Lung (tissue), 16 donors: ENCODE data around the gene MTA3. TPM values are rescaled to one million over a fixed set of nuclear protein-coding genes. Genes with fewer than 3 reads are reported as not detected.

Experiments
- ATAC-seq: fragments of 200-7000 bp; cut with Tn5 transposase; one replicate; pipeline ENCODE4 v1.9.1; 2020; ENCODE audit warnings: moderate number of reproducible peaks; ENCODE audit not compliant: insufficient read depth, low FRiP score
- DNase-seq, 3 donors: peaks; one replicate each; pipeline ENCODE4 v3.0.0-alpha.2; 2013 to 2017
- H3K27ac ChIP-seq, 2 donors: one replicate each; pipeline ENCODE4 v1.5.1; 2013; ENCODE audit warnings: mild to moderate bottlenecking in 2 of 2, moderate library complexity in 2 of 2, control low read depth in 1 of 2, inconsistent platforms in 1 of 2, low read depth in 1 of 2, low read length in 1 of 2
- H3K27me3 ChIP-seq, 3 donors: one replicate each; pipeline ENCODE4 v1.5.1; 2013; ENCODE audit warnings: low read length in 2 of 3; ENCODE audit not compliant: control insufficient read depth in 3 of 3, insufficient read depth in 3 of 3
- H3K36me3 ChIP-seq, 4 donors: one replicate each; pipeline ENCODE4 v1.5.1; 2013; ENCODE audit warnings: low read length in 4 of 4, mild to moderate bottlenecking in 1 of 4, moderate library complexity in 1 of 4; ENCODE audit not compliant: control insufficient read depth in 4 of 4, insufficient read depth in 4 of 4
- H3K4me1 ChIP-seq, 5 donors: one replicate each; pipeline ENCODE4 v1.5.1; 2013; ENCODE audit warnings: low read length in 5 of 5, mild to moderate bottlenecking in 2 of 5, moderate library complexity in 1 of 5; ENCODE audit not compliant: control insufficient read depth in 5 of 5, insufficient read depth in 5 of 5
- H3K4me3 ChIP-seq: one replicate; pipeline ENCODE4 v1.5.1; 2013; ENCODE audit warnings: mild to moderate bottlenecking, control low read depth, moderate library complexity
- H3K9ac ChIP-seq, 2 donors: one replicate each; pipeline ENCODE4 v1.5.1; 2013; ENCODE audit warnings: low read length in 2 of 2, control low read depth in 1 of 2; ENCODE audit not compliant: insufficient read depth in 1 of 2
- H3K9me3 ChIP-seq, 4 donors: one replicate each; pipeline ENCODE4 v1.5.1; 2013; ENCODE audit warnings: low read length in 3 of 4, mild to moderate bottlenecking in 1 of 4, moderate library complexity in 1 of 4; ENCODE audit not compliant: control insufficient read depth in 4 of 4, insufficient read depth in 3 of 4
- WGBS, 2 donors: extraction: QIAGEN DNeasy Blood & Tissue Kit; methylation state at CpG; one replicate each; pipeline ENCODE4 v1.1.7; 2013; 5-methylcytosine and 5-hydroxymethylcytosine counted together
- long read RNA-seq, 5 donors: transcript quantifications; one replicate each; lab custom pipeline, GENCODE V29; 2026
- polyA plus RNA-seq, 2 donors: library from polyadenylated mRNA; stranded (reverse); fragments of 200-250 nt; gene quantifications; one replicate each; pipeline ENCODE4 v1.2.1, GENCODE V29; 2013
- total RNA-seq, 2 donors: library from RNA; depleted of rRNA in 1 of 2; stranded (reverse); fragments of >200 nt in 1 of 2; gene quantifications; one replicate each; pipeline ENCODE4 v1.2.1, GENCODE V29; 2014 to 2021
- TF ChIP-seq, protein P1 (sequence below): IDR thresholded peaks from 2 replicates; pipeline ENCODE4 v1.5.1; 2012; ENCODE audit warnings: mild to moderate bottlenecking; ENCODE audit errors: control extremely low read depth, extremely low read depth
- donor health status: control.
- donor health status: control.
- donor health status: Bipolar disorder and iron deficiency.
- donor health status: healthy.
- donor health status: DM: yes; HTN: yes; CAD: no.

The MTA3 gene
- total RNA-seq (10 to 100 TPM; 22.3 to 65.8 TPM), polyA plus RNA-seq (10 to 100 TPM in 1 of 2 donors, 1 to 10 TPM in 1; 9.2 to 26.6 TPM)
- long read RNA-seq, donor 1, transcript MTA3-215 (3 exons, 2,504 nt): major isoform, 9 of 21 reads
- long read RNA-seq, donor 1, partial matches to known transcripts: 5 of 21 reads
- long read RNA-seq, donor 1, other reads (novel, unspliced or antisense): 0 of 21 reads
- long read RNA-seq, donor 2, transcript MTA3-215 (3 exons, 2,504 nt): major isoform, 6 of 7 reads
- long read RNA-seq, donor 2, partial matches to known transcripts: 0 of 7 reads
- long read RNA-seq, donor 2, other reads (novel, unspliced or antisense): 0 of 7 reads
- long read RNA-seq, donor 3, transcript MTA3-215 (3 exons, 2,504 nt): major isoform, 8 of 16 reads
- long read RNA-seq, donor 3, partial matches to known transcripts: 7 of 16 reads
- long read RNA-seq, donor 3, other reads (novel, unspliced or antisense): 0 of 16 reads
- long read RNA-seq, donor 4, transcript MTA3-215 (3 exons, 2,504 nt): major isoform, 7 of 7 reads
- long read RNA-seq, donor 4, partial matches to known transcripts: 0 of 7 reads
- long read RNA-seq, donor 4, other reads (novel, unspliced or antisense): 0 of 7 reads
- long read RNA-seq, donor 5, transcript MTA3-215 (3 exons, 2,504 nt): major isoform, 7 of 13 reads
- long read RNA-seq, donor 5, partial matches to known transcripts: 0 of 13 reads
- long read RNA-seq, donor 5, other reads (novel, unspliced or antisense): 0 of 13 reads

- H3K27ac ChIP-seq: peak within 1 kb of the TSS; percentile 77 to 89
- DNase-seq: peak; percentile 71 to 81 (median 80)
- peak; percentile 77 for ATAC-seq
- H3K9me3 ChIP-seq: no peaks in the 10 kb centered on the region
- peaks cover 0 to 19% (median 0%) of the 10 kb centered on the region in 5 donors for H3K4me1 ChIP-seq
- WGBS, 2 donors: 1 to 2% methylated on average over 27 to 67 of the region's 67 CpGs
- peak within 1 kb of the TSS in 1 of 2 donors; percentile 82 for H3K9ac ChIP-seq
- H3K4me3 ChIP-seq: peak within 1 kb of the TSS; percentile 94
- H3K27me3 ChIP-seq: no peaks in the 10 kb centered on the region
- peaks cover 0 to 6% (median 0%) of the 10 kb centered on the region in 4 donors for H3K36me3 ChIP-seq
- TF ChIP-seq, protein P1, sequence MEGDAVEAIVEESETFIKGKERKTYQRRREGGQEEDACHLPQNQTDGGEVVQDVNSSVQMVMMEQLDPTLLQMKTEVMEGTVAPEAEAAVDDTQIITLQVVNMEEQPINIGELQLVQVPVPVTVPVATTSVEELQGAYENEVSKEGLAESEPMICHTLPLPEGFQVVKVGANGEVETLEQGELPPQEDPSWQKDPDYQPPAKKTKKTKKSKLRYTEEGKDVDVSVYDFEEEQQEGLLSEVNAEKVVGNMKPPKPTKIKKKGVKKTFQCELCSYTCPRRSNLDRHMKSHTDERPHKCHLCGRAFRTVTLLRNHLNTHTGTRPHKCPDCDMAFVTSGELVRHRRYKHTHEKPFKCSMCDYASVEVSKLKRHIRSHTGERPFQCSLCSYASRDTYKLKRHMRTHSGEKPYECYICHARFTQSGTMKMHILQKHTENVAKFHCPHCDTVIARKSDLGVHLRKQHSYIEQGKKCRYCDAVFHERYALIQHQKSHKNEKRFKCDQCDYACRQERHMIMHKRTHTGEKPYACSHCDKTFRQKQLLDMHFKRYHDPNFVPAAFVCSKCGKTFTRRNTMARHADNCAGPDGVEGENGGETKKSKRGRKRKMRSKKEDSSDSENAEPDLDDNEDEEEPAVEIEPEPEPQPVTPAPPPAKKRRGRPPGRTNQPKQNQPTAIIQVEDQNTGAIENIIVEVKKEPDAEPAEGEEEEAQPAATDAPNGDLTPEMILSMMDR: no peak
Observed at GRCh38 chr2:42568401-42569115, at the start of gene MTA3. TSS of gene MTA3 (plus strand) at chr2:42568632. CDS start at chr2:42568746, 114 bp downstream.

- 78 to 91% methylated on average over 8 of the region's 8 CpGs for whole genome bisulfite sequencing, 2 donors
- H3K27me3 ChIP-seq: no peaks in the 10 kb centered on the region
Observed at GRCh38 chr2:42519624-42520023, 48.8 kb upstream of the MTA3 start.

DNA sequence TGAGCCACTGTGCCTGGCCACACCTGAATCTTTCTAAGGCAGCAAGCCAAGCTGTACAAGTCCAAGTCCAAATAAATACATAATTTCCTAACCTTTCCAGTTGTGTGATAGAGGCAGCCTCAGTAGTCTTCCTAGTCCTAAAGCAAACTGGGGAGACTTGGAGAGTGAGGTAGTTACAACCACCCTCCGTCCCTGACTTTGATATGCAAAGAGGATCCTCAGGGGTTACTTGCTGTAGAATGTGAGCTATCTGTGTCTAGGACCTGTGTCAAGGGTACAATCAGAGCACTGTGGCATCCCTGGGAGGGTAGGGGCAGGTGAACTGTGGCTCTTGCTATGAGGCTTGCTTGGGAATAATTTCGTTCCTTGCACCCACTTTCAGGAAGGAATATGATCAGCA is 46.4 kb upstream of the MTA3 start:
- DNase-seq (no peak), ATAC-seq (no peak)
- Histone ChIP-seq H3K4me1 (no peaks in the 10 kb centered on the region), H3K36me3 (no peaks in the 10 kb centered on the region), H3K9ac (no peak overlapping the region), H3K9me3 (no peaks in the 10 kb centered on the region), H3K4me3 (no peak overlapping the region), H3K27me3 (no peaks in the 10 kb centered on the region), H3K27ac (no peak overlapping the region)
- WGBS, 2 donors: 43 to 78% methylated on average over 2 of the region's 2 CpGs
- TF ChIP-seq, protein P1: no peak

More at GRCh38 chr2:42519624-42520023, 48.8 kb upstream of the MTA3 start:
- no peaks in the 10 kb centered on the region for H3K36me3 ChIP-seq
- ATAC-seq (no peak), DNase-seq (no peak)
- no peak overlapping the region for H3K9ac ChIP-seq
- H3K9me3 ChIP-seq: no peaks in the 10 kb centered on the region
- no peak overlapping the region for H3K27ac ChIP-seq
- no peak overlapping the region for H3K4me3 ChIP-seq
- no peaks in the 10 kb centered on the region for H3K4me1 ChIP-seq
- TF ChIP-seq, protein P1: no peak
